HG03342 (cell line): ENCODE measurements around the gene NYAP2.

ENCODE experiments used
- ATAC-seq: cut with Tn5 transposase; IDR thresholded peaks from one replicate; pipeline ENCODE4 v1.9.1; 2021; ENCODE audit warnings: mild to moderate bottlenecking, moderate library complexity; ENCODE audit not compliant: unreplicated experiment

Gene NYAP2

DNA sequence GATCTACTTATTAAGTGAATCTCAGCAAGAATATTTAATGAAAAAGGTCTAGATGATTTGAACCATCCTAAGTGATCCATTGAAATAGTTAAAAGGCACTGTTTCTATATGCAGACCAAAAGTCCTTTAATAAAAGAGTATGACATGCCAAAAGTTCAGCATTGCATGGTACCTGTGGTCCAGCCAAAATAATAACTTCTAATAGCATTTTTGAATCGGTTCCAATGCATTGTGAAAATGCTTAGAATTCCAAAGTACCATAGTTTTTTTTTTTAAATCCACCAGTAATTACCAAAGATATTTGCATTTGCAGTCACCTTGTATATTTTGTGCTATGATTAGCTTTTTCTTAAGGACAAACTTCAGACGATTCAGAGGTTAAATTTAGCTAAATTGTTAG lies 79.9 kb downstream of the NYAP2 start:
- ATAC-seq: no peak

- no peak for ATAC-seq
Observed at GRCh38 chr2:225484751-225485150, 85.2 kb downstream of the NYAP2 start.

GRCh38 chr2:225486236-225486635 lies 86.7 kb downstream of the NYAP2 start:
- ATAC-seq: no peak

DNA sequence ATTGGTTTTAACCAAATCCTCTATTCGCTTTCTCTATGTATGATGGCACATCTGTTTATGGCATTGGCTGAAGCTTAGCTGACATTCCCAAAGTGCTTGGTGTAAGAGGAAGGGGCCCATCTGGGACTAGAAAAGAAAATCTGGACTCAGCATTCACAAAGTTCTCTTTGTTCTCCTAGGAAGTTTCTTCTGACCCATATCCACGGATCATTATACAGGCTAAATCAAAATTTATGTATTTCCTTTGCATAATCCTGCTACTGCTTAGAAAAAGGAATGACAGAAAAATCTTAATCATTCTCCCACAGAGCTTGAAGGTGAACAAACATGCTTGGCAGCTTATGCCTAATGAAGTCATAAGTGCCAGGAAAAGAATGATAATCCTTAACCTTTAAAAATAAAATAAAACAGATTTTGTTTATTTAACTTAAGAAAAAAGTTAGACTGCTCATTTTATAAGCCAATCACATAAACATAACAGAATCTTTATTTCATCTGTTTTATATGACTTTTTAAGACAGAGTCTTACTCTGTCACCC lies 88.4 kb downstream of the NYAP2 start:
- ATAC-seq: no peak

DNA sequence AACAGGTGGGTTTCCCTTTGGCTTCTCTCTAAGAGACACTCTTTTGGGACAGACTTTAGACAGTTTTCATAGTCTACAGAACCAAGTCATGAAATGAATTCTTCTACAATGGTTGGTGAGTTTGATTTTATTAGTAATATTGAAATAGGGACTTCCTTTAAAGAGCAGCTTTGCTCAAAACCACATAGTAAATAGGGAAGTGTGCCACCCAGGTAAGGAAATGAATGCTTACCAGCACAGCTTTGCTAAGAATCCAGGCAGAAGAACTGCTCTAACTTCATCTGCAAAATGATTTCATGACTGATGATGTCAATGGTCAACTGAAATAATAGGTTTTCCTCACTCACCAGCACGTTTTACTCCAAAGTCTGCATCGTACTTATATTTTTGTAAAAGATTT lies 89.2 kb downstream of the NYAP2 start:
- ATAC-seq: no peak

DNA sequence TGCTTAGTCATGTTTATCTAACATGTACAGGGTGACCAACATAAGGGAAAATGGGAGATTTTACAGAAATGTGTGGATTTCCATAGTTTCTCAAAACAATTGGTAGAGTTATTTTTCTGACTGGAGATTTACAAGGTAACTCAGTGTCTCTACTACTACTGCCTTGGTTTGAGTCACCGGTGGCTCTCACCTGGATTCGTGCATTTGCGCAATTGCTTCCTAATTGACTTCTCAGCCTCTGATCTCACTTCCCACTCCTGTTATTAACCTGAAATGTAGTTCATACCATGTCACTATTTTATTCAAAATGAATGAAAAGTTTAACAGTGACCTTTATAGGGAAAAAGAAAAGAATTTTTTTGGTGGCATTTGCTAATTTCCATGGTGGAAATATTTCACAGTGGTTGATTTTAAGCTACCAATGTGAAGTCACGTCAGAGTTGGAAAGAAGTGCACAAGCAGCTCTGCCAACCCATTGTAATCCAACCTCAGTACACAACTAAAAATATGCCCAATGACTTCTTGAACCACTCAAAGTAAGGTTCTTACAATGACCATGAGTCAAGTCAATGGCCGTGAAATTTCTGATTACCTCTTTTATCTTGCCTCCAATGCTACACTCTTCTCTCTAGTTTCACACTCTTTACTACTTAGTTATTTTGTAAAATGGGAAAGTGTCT lies 94.0 kb downstream of the NYAP2 start:
- ATAC-seq: no peak

GRCh38 chr2:225494100-225494459 lies 94.6 kb downstream of the NYAP2 start:
- ATAC-seq: no peak

DNA sequence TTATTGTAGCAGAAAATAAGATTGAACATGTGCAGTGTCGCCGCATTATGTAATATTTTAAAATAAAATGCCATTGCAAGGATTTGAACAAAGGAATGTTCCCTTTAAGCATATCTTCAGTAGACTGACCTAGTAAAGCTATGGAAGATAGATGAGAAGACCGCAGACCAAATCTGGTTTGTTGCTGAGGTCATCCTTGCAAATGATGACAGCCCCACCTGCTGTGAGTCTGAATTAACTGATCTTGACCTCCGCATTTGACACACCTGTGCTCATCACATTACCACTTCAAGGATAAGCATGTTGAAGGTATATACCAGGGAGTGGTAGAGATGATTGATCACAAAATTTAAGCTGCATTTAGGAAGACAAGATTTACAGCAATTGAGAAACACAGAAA lies 96.2 kb downstream of the NYAP2 start:
- no peak for ATAC-seq

DNA sequence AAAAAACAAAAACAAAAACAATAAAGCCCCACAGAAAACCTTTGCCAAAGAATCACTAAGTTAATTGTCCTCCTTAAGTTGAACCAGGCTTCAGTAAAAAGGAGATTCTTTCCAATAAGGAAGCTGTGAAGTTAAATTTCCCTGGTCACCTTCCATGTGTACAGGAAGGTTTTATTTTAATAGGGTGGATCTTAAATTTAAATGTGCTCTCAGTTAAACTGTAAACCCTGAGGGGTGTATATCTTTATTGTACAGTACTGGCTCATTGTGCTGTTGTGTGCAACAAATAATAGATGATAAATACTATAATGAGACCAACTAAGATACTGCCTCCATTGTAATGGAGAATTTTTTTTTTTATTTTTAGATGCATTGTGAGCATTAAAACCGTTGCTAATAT lies 97.1 kb downstream of the NYAP2 start:
- ATAC-seq: no peak

DNA sequence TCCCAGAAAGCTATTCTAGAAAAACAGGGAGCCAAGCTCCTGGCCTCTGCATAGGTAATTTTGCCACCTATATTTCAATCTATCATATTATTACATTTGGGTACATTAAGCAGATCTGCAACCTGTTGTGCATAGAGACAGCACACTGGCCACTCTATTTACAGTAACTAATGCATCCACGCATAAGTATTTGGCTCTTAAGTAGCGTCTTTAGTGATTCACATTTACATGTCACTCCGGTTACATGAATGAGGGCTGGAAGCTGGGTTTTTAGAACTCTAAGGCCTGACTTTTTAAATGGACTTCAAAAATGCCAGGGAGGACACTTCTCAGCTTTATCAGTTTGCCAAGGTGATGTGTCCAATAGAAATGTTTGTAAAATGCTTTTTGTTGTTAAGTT lies 97.7 kb downstream of the NYAP2 start:
- ATAC-seq: no peak

- ATAC-seq: no peak
Observed at GRCh38 chr2:225501022-225501421, 101.5 kb downstream of the NYAP2 start.

DNA sequence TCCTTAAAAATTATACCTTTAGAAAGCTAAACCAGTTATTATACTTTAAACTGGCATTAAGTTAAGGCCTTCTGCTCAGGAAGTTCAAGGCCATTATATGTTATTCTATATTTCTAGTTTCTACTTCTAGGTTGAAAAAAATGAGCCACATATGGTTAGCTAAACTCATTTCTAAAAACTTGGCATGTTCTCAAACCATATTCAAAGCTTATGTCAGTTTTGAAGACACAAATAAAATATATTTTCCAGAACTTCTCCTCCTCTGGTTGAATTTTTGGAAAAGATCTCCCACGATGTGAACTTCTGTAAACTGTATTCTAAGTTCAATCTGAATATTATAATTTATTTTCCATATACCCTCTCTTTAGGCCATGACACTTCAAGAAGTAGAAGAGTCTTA lies 103.5 kb downstream of the NYAP2 start:
- ATAC-seq: no peak

DNA sequence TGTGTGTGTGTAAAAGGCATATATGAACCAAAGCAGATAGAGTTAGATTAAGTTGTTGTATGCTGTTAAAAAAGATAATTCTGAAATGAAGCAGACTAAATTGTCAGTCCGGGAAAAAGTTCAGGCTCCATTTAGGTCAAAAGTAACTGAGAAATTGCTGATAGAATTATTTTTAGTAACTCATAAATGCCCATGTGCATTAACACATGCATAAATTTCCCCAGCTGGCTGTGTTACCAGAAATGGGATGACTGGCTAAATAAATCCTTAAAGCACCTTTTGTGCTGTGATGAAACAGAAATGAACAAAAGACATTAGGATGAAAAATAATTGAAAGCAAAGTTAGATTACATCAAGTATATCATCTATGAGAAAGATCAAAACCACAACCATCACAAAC lies 111.3 kb downstream of the NYAP2 start:
- no peak for ATAC-seq

GRCh38 chr2:225512469-225512868 lies 113.0 kb downstream of the NYAP2 start:
- no peak for ATAC-seq

GRCh38 chr2:225512876-225513540 lies 113.5 kb downstream of the NYAP2 start:
- ATAC-seq: no peak

- ATAC-seq: no peak
Observed at GRCh38 chr2:225515033-225515432, 115.5 kb downstream of the NYAP2 start.

- ATAC-seq: no peak
Observed at GRCh38 chr2:225526760-225527390, 127.4 kb downstream of the NYAP2 start.

DNA sequence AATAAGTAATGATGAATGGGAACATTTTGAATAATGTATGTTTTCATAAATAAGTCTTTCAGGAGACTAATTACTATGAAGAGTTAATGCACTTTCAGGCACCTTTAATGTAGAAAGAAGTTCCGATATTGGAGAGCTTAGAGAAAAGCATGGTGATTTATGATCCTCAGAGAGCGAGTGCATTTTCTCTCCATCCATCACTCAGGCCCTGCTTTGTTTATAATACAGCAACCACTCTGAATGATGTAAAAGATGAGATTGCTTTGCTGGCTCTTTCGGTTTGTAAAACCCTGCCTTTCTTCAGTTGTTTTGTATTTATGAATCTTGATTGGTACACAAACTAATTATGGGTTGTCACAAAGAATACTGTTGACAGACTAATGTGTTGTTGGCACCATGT lies 132.0 kb downstream of the NYAP2 start:
- ATAC-seq: no peak

- no peak for ATAC-seq
Observed at GRCh38 chr2:225532096-225532495, 132.6 kb downstream of the NYAP2 start.

DNA sequence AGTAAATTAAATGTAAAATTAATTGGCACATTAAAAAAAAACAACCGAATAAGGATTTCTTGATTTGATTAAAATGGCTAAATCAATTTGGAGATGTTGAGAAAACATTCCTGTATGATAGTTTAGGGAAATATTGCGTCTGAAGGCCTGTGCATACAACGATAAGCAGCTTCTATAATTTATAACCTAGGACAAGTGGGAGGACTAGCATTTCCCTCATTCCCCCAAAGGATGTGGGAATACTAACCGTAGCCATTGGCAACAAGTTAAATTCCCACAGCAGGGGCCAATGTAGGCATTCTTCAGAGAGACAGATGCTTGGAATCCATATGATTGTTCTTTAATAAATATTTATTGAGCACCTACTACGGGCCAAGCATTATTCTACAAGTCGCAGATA lies 134.5 kb downstream of the NYAP2 start:
- no peak for ATAC-seq

DNA sequence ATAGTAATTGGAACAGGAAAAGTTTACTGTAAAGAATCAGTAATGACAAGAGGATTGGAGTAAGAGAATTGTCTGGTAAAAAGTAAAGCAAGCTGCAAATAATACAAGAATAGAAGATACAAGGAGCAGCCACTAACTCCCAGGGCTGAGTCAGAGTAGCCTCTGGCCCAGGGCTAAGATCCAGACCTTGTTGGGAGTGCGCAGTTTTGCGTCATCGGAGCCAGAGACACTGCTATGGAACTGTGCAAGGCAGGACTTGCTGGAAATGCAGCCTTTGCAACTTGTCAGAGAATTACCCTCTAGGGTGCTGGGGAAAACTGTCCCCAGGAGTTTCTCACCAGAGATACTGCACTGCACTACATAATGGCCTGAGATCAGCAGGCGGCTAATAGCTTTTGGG lies 135.2 kb downstream of the NYAP2 start:
- ATAC-seq: no peak

GRCh38 chr2:225536036-225536435 lies 136.5 kb downstream of the NYAP2 start:
- no peak for ATAC-seq
